ENCODE data around the gene CYGB.

Gene CYGB

GRCh38 chr17:76549215-76549518 lies 11.7 kb upstream of the CYGB start:
- no peak for DNase-seq

DNA sequence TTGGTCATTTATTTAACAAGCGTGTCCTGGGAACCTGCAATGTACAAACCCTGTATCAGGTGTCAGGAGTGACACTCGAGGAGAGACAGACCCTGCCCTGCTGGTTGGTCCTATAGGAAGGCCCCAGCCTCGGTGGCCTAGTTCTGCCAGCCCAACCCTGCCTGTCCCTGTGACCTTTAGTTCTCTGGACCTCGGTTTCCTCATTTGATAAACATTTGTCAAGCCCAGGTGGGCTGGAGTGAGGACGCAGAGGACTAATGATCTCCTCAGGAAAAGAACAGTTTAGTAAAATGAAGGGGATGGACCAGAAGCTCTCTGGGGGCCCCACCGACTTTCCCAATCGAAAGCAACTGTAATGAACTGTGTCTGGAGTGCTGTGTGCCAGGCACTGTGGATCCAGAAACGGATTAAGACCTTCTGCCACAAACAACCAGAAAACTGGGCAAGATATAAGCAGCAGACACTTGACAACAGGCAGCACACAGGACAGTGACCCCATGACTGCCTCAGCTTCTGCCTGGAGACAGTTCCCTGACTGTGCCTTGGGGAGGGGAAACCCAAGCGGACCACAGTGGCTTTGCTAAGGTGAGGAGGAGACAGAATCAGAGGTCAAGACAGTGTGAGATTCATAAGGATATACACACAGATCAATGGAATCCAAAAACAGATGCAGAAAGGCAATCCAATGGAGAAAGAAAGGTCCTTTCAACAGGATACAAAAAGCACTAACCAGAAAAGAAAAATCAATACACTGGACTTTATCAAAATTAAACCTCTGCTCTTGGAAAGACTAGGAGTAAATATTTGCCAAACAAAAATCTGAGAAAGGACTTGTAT lies 11.1 kb upstream of the CYGB start:
- DNase-seq: no peak

GRCh38 chr17:76547642-76548202 lies 10.2 kb upstream of the CYGB start:
- DNase-seq: no peak

DNA sequence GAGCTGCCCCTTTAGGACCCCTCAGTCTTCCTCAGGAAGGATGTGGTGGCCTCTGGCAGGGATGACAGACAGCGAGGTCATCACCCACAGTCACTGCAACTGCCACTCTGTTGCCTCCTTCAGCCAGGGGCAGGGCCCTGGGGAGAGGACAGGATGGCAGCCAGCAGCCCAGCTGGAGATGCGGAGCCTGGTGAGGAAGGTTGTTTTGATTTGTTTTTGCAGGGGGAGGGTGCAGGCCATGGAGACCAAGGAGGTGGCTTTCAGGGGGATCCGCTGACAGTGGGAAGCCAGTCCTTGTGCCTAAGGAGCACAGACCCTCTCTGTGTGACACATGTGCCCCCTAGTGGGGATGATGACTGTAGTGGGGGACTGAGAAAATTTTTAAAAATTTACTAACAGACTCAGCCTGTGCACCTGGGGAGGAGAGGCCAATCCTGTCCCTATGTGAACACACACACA lies 9.7 kb upstream of the CYGB start:
- peak; percentile 79 for DNase-seq

- no peak for DNase-seq
Measured at GRCh38 chr17:76546556-76547182, 9.2 kb upstream of the CYGB start.

- DNase-seq: no peak
Measured at GRCh38 chr17:76545918-76546555, 8.5 kb upstream of the CYGB start.

- DNase-seq: no peak
Measured at GRCh38 chr17:76544546-76545365, 7.2 kb upstream of the CYGB start.

DNA sequence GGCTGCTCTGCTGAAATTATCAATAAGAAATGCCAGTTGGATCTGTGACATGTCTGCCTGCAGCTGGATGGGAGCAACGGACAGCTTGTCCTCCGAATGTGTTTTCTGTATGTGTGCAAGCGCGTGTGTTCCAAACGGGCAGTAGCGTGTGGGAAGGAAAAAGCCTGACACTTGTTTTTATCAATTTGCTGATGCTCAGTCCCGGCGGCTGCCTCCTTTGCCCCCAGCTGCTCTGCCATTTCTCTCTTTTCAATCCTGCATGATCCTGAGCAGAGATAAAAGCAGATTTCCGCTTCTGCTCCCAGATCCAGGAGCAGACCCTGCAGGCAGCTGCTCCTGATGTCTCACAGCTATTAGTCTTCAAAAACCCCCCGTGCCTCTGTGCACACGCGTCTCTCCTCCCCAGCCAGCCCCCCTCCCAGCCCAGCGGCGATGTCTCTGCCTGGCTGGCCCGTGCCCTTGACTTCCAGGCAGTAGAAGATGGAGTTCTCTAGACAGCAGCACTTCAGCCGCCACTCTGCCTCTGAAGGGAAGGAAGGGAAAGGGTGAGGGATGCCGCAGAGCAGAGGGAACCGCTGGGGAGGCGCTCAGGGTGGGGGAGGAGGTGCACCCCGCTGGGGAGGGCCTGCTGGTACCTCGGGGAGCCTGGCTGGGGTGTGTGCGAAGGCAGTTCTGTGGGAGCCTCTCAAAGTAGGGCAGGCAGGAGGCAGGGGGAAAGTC lies 6.5 kb upstream of the CYGB start:
- DNase-seq: no peak

- DNase-seq: no peak
Measured at GRCh38 chr17:76543482-76543825, 5.9 kb upstream of the CYGB start.

DNA sequence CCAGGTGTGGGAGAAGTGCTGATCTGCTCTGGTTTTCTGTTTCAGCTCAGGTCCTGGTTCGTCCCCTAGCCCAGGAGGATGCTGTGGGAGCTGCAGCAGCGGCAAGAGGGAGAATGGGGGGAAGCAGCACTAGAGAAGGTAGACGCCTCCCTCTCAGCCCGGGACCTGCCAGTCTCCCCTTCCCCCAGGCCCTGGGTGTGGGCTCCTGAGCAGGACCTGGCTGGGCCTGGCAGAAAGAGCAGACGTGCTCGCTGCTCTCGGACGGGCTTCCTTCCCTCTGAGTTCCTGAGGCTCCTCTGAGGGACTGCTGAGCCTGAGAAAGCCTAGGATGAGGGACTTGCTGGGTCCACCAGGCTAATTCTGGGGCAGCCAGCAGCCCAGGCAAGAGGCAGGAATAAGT lies 5.5 kb upstream of the CYGB start:
- DNase-seq: no peak

DNA sequence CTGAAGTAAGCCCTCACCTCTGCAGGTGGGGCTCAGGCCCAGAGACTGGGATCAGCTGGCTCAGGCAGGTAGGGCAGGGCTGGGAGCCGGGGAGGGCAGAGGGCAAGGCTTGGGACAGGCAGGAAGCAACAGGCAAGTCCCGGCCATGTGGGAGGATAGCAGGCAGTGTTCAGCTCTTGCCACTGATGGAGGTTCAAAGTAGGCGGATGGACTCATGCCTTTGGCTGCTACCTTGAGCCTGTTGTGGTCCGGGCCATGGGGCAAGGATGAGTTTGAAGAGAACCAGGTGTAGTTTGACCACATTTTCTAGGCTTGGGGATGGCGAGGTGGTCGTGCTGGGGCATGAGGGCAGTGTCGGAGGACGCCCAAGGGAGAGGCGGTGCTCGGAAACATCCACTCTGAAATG lies 5.1 kb upstream of the CYGB start:
- no peak for DNase-seq

DNA sequence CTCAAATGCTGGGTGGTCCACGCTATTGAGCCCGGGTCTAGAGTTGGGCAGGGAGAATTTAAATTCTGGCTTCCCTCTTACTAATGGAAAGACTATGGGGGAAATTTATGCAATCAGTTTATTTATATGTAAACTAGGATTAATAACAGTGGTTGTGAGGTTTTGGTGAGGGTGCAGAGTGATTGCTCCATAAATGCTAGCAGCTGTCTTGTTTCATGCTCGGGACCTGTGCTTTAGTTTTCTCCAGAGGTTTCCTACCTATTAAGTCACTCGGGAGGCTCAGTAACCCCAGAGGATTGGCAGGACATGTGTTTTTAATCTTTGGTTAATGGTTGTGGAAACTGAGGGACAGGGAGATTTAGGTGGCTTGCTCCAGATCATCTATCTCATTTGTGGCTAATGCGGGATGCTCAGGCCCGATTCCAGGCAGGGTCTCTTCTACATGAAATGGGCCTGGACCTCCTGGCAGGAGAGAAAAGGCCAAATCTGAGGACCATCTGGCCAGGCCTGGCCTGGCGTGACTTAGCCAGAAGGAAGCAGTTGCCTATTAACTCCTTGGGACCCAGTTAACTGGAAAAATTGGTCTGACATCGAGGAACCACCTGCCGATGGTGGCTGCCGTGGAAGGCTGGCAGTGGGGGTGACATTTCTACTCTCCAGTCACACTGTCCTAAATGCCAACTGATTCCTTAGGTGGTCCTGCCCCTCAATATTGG lies 4.4 kb upstream of the CYGB start:
- DNase-seq: no peak

DNA sequence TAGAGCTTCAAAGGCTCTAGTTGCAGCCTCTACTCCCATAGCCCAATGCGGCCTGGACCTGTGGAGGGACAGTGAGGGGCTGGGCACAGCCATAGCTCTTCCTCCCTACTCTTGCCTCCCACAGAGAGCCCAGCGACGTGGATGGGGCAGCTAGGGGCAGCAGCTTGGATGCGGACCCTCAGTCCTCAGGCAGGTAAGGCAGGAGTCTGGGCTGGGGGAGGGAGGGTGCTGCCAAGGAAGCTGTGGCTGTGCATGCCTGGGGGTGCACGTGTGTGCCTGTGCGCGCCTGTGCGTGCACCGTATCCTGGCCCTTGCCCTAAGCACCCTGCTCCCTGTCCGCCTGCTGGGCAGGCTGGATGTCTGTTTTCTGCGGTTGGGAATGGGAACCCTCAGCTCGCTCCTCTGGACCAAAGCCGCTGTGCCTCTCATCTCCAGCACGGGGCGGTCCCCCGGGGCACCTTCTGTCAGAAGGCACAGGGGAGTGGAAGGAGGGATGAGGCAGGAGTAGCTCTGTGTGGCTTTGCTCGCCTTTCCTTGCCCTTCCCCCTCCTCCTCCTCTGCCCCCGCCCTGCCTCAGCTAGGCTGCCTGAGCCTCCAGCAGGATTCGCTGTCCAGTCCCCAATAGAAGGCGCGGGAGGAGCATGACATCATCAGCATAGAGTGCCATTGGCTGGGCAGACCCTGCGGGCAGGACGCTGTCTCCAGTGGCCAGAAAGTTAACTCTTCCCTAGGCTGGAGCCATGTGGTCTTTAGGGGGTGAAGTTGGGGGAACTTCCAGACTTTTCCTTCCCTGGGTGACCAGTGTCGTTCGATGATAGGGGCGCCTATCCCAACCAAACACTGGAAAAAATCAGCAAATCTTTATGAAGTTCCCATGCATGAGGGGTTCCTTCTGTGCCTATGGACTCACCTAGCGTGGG lies 3.1 kb upstream of the CYGB start:
- DNase-seq: peak; percentile 87

DNA sequence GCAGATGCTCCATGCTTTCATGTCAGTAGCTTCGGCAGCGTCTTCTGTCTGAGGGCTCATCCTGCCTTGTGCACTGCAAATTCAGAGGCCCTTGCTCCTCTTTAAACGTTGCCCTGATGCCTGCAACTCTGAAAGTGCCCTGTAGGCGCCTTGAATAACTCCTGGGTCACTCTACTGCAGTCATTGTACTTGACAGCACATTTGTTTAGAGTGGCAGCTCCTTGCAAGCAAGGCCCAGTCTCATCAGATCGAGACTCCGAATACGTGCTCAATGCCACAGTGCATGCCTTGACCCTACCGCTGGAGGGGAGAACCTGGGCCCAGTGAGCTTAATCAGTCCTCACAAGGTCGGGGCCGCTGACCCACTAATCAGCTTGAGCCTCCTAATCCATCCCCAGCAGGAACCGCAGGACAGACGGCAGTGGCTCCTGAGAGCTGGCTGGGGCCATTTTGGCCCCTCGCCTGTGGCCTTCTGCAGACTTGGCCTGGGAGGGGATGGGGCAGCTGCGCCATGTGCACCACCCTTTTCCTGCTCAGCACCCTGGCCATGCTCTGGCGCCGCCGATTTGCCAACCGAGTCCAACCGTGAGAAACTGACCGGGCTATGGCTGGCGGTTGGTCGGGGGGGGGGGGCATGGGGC lies 2.2 kb upstream of the CYGB start, which contains the start of gene PRCD:
Gene PRCD, plus strand, starts transcription at position 414 of the 641 bp plus-strand sequence. Its CDS starts 98 bp downstream, at position 512.
- no peak for DNase-seq

DNA sequence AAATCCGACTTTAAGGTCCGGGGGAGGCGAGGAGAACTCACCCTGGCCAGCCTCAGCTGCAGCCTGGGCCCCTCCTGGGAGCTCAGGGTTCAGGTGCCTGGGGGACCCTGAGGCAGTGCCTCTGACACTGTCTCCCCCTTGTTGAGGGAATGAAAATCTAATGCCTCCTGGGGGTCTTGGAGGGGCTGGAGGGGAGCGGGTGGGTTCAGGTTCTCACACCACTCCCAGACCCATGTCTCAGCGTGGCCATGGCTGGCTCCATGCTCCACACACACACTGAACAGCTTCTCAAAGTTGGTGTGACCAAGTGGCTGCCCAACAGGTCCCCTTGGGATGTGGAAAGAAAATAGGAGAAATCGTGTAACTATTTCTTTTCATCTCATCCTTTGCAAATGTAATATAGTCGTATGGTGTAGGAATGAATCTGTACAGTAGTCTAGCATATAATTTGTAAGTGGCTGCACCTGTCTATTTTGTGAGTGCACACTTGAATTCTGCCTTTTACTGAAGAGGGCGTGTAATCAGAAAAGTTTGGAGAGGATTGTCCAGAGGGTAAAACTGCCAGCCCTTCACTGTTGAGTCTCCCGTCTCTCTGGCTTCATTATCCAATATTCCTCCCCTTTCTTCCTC lies 1.5 kb upstream of the CYGB start:
- DNase-seq: no peak

- no peak for DNase-seq
Measured at GRCh38 chr17:76538281-76538931, 897 bp upstream of the CYGB start.

GRCh38 chr17:76537288-76537577 lies 276 bp downstream of the CYGB start:
- DNase-seq: no peak

DNA sequence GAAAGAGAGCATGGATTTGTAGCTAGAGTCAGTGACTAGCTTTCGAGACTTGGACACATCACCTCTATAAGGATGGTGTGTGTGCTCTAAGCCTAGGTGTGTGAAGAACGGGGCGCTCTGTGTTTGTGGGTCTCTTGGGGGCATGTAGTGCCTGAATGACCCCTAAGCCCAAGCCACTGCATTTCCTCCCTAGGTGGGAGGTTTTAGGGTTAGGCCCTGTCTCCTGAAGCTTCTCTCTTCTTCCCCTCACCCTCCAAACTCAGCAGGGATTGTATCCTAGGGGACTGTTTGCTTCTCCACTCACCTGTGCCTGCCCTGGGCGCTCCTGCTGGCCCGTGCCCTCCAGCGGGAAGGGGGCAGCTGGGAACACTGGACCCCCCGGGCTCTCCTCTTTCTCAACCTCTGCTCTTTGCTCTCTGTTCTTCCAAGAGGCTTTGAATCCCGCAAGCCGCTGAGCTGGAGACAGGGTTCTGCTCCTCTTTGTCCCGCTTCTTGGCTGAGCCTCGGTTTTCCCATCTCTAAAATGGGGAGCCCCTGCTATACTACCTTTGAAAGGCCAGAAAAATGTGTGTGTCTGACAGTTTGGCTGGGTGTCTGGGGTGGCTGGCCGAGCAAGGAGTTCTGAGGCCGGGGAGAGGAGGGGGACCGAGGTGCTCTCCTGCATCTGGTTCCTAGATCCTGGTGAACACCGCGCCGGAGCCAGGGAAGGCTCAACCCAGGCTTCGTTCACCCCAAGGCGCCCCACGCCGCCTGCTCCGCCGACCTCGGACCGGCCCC lies 810 bp downstream of the CYGB start:
- no peak for DNase-seq

Measured in hematopoietic multipotent progenitor cell treated with erythropoietin and hydrocortisone succinate and interleukin-3 and kit ligand, for 8 days (in vitro differentiated cells).